ENCODE results near the gene TVP23A.
"Not testable (repeated sequence)": the region's sequence is repeated elsewhere in the genome, so short reads cannot be mapped to it uniquely, and the experiment has no call there.

The TVP23A gene

GRCh38 chr16:10744370-10745030 is 74.1 kb downstream of the TVP23A start:
- DNase-seq = no peak

DNA sequence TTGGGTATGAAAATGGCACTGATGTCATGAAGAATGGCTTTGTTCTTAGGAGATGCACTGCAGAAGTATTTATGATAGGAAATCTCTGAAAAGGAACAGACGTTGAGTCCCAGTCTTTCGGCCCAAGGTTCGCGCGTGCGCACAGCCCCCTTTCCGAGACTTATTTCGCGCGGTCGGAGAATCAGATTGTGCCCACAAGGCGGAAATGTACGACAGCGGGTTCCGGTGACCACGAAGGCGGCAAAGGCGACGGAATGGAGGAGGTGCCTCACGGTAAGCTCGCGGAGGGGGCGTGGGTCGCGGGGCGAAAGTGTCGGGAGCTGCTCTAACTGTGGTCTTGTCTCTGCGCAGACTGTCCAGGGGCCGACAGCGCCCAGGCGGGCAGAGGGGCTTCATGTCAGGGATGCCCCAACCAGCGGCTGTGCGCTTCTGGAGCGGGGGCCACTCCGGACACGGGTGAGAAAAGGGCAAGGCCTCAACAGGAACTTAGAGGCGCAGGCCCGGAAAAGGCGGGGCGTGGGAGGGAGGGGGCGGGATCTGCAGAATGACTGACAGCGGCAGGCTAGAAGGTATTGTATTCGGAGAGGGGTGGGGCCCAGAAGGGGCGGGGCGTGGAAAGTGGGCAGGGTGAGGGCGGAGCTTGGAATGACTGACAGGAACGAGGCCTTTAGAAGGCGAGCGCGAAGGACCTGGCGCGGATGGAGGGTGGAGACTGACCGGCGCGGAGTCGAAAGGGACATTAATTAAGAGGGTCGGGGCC is 74.8 kb downstream of the TVP23A start, which contains the start of gene NUBP1:
Gene NUBP1, plus strand, starts transcription at position 233 of the 760 bp plus-strand sequence. Its CDS starts 22 bp downstream, at position 255.
- DNase-seq = peak; percentile 99

DNA sequence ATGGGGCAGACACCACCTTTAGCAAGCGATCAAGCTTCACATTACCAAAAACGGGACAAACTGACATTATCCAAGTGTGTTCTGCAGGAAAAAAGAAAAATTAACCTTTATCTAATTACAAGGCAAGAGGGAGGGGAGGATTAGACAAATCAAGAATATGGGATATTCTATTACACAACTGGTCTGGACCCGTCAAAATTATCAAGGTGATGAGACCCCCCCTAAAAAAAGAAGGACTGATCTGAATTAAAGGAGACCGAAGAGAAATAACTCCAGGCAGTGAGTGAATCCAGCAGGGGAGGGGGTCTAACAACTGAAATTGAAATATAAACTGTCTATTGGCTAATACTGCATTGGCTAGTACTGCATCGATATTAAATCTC is 75.4 kb downstream of the TVP23A start:
- no peak for DNase-seq

- DNase-seq = no peak
Observed at GRCh38 chr16:10741844-10742243, 76.8 kb downstream of the TVP23A start.

DNA sequence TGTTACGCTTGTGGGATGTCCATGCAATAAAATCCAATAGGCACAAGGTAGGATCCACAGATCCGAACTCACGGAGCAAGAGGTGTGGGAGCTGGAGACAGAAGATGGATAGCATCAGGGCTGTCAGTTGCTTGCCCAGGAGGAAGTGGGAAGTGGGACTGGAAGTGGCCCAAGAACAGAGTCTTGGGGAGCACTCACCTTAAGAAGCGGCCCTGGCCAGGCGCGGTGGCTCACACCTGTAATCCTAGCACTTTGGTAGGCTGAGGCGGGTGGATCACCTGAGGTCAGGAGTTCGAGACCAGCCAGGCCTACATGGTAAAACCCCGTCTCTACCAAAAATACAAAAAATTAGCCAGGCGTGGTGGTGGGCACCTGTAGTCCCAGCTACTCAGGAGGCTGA is 77.3 kb downstream of the TVP23A start:
- not testable (repeated sequence) for DNase-seq

- no peak for DNase-seq
Observed at GRCh38 chr16:10740845-10741208, 77.8 kb downstream of the TVP23A start.

- no peak for DNase-seq
Observed at GRCh38 chr16:10740000-10740844, 78.4 kb downstream of the TVP23A start.

GRCh38 chr16:10738231-10739077 is 80.1 kb downstream of the TVP23A start:
- DNase-seq = peak; percentile 45

- peak; percentile 76 for DNase-seq
Observed at GRCh38 chr16:10737068-10737625, 81.4 kb downstream of the TVP23A start.

DNA sequence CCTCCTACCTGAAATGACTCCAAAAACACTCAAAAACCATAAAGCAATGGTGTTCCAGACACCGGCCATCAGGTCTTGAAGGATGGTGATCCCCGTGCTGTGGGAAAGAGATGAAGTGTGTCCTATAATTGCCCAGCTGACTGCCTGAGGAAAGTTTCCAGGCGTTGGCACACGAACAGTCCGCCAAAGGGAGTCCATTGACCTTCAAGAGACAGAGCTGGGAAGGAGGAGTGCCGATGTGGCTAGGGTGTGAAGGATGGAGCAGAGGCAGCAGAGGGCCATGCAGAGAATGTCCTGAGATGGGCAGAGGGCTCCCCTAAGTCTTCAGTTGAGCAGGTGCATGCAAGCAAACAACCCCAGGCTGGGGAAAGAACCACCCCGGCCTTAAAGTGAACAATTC is 86.8 kb downstream of the TVP23A start:
- DNase-seq = no peak

DNA sequence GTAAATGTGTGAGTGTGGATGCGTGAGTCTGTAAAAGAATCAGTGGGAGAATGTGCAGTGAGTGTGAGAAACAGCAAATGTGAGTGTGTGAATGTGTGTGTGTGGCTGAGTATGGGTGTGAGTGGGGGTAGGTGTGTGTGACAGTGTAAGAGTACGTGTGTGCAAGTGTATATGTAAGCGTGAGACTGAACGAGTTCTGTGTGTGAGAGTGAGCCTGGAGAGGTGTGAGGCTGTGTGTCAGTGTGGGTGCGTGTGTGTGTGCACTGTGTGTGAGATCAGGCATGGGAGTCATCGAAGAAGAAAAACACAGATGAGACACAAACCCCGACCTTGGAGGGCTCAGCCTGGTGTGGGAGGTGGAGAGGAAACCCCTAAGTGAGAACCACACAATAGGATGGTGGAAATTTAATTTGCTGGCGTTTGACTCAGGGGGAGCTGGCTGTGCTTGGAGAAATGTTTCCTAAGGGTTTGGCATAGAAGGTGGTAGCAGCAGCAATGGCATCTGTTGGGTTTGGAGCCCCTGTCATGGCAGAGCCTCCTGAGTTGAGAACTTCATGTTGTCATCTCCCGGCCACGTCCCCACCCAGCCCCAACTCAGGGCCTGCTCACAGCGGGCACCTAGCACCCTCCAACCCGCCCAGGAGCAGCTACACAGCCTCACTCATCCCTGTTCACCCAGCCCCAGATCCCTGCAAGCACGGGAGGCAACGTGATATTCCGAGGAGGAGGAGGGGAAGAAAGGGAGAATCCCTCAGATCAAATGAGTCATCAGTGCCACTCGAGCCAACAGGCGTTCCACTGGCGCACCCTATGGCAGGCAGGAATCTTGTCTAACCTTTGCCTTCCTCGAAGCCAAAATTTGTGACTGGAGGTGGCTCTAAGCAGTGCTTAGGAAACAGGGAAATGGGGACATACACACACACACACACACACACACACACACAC is 89.2 kb downstream of the TVP23A start:
- no peak for DNase-seq

- no peak for DNase-seq
Observed at GRCh38 chr16:10728003-10728887, 90.3 kb downstream of the TVP23A start.
